ENCODE results near the gene MCU. TPM values are rescaled to one million over a fixed set of nuclear protein-coding genes. Genes with fewer than 3 reads are reported as not detected.
A peak's percentile ranks its signal among the peaks of the same experiment; 100 is the strongest.

MCU gene
- total and polyA plus RNA-seq, 2 donors = 14.7 TPM

DNA sequence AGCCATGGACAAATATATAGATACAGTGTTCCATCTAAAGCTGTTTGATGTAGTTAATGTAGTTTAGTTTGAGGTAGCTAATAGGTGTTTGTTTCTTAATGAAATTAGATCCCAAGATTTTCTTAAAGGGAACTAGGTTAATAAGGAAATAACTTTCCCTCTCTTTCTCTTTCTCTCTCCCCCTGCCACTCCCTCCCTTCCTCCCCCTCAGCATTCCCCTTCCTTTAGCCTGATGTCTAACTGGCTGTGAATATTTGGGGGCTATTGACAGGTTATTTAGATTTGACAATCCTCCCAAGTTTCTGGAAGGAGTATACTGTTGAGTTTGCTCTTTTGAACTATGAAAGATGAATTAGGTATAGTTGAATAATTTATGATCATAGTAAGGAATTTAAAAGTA, 136.4 kb downstream of the MCU start:
- Histone ChIP-seq H3K36me3 (ENCODE audit: control insufficient read depth in 2 of 2, insufficient read depth in 2 of 2, low read length in 1 of 2) (no peaks in the 10 kb centered on the region), H3K4me3 (ENCODE audit: low read length in 2 of 2) (no peak overlapping the region), H3K9me3 (ENCODE audit: control insufficient read depth in 2 of 2, insufficient read depth in 1 of 2, low read length in 1 of 2) (no peaks in the 10 kb centered on the region), H3K4me1 (ENCODE audit: control insufficient read depth in 2 of 2, insufficient read depth in 2 of 2, low read length in 2 of 2) (no peaks in the 10 kb centered on the region), H3K27me3 (ENCODE audit: control insufficient read depth in 2 of 2, insufficient read depth in 1 of 2, low read length in 1 of 2) (no peaks in the 10 kb centered on the region), H3K27ac (ENCODE audit: low read depth in 1 of 2, low read length in 1 of 2) (no peak overlapping the region)
- no peak for DNase-seq (ENCODE audit: low read depth in 6 of 9, low spot score in 9 of 9)

DNA sequence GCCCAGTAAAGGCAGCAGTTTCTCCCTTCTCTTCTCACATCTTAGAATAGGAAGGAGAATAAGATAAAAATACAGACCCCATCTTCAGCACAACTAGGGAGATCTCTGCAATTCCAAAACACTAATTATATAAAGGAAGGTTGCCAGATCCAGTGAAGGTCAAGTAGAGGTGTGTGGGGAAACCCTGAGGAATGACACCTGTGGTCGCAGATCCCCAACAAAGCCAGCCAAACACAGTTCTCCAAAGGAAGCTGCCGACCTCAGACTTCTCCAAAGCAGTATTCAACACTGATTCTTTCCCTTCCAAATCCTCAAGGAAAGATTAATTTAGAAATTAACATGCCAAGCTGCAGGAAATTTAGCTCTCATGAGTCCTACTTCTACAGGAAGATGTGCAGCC, 138.7 kb downstream of the MCU start:
- 91% methylated on average over 2 of the region's 2 CpGs for WGBS
- no peaks in the 10 kb centered on the region for H3K9me3 ChIP-seq (ENCODE audit: control insufficient read depth in 2 of 2, insufficient read depth in 1 of 2, low read length in 1 of 2)
- no peaks in the 10 kb centered on the region for H3K27me3 ChIP-seq (ENCODE audit: control insufficient read depth in 2 of 2, insufficient read depth in 1 of 2, low read length in 1 of 2)
- no peaks in the 10 kb centered on the region for H3K36me3 ChIP-seq (ENCODE audit: control insufficient read depth in 2 of 2, insufficient read depth in 2 of 2, low read length in 1 of 2)
- DNase-seq (ENCODE audit: low read depth in 6 of 9, low spot score in 9 of 9) = no peak
- no peak overlapping the region for H3K27ac ChIP-seq (ENCODE audit: low read depth in 1 of 2, low read length in 1 of 2)
- no peaks in the 10 kb centered on the region for H3K4me1 ChIP-seq (ENCODE audit: control insufficient read depth in 2 of 2, insufficient read depth in 2 of 2, low read length in 2 of 2)
- H3K4me3 ChIP-seq (ENCODE audit: low read length in 2 of 2) = no peak overlapping the region

- Histone ChIP-seq H3K4me1 (ENCODE audit: control insufficient read depth in 2 of 2, insufficient read depth in 2 of 2, low read length in 2 of 2) (no peaks in the 10 kb centered on the region), H3K27me3 (ENCODE audit: control insufficient read depth in 2 of 2, insufficient read depth in 1 of 2, low read length in 1 of 2) (no peaks in the 10 kb centered on the region), H3K27ac (ENCODE audit: low read depth in 1 of 2, low read length in 1 of 2) (no peak overlapping the region), H3K4me3 (ENCODE audit: low read length in 2 of 2) (no peak overlapping the region), H3K9me3 (ENCODE audit: control insufficient read depth in 2 of 2, insufficient read depth in 1 of 2, low read length in 1 of 2) (no peaks in the 10 kb centered on the region), H3K36me3 (ENCODE audit: control insufficient read depth in 2 of 2, insufficient read depth in 2 of 2, low read length in 1 of 2) (no peaks in the 10 kb centered on the region)
- 95% methylated on average over 8 of the region's 8 CpGs for WGBS
- no peak for DNase-seq (ENCODE audit: low read depth in 6 of 9, low spot score in 9 of 9)
Observed at GRCh38 chr10:72831696-72832409, 139.9 kb downstream of the MCU start.

- H3K36me3 ChIP-seq (ENCODE audit: control insufficient read depth in 2 of 2, insufficient read depth in 2 of 2, low read length in 1 of 2) = no peaks in the 10 kb centered on the region
- no peak for DNase-seq (ENCODE audit: low read depth in 6 of 9, low spot score in 9 of 9)
- no peaks in the 10 kb centered on the region for H3K27me3 ChIP-seq (ENCODE audit: control insufficient read depth in 2 of 2, insufficient read depth in 1 of 2, low read length in 1 of 2)
- H3K4me3 ChIP-seq (ENCODE audit: low read length in 2 of 2) = no peak overlapping the region
- no peak overlapping the region for H3K27ac ChIP-seq (ENCODE audit: low read depth in 1 of 2, low read length in 1 of 2)
- no peaks in the 10 kb centered on the region for H3K4me1 ChIP-seq (ENCODE audit: control insufficient read depth in 2 of 2, insufficient read depth in 2 of 2, low read length in 2 of 2)
- no peaks in the 10 kb centered on the region for H3K9me3 ChIP-seq (ENCODE audit: control insufficient read depth in 2 of 2, insufficient read depth in 1 of 2, low read length in 1 of 2)
Observed at GRCh38 chr10:72832701-72833100, 140.8 kb downstream of the MCU start.

DNA sequence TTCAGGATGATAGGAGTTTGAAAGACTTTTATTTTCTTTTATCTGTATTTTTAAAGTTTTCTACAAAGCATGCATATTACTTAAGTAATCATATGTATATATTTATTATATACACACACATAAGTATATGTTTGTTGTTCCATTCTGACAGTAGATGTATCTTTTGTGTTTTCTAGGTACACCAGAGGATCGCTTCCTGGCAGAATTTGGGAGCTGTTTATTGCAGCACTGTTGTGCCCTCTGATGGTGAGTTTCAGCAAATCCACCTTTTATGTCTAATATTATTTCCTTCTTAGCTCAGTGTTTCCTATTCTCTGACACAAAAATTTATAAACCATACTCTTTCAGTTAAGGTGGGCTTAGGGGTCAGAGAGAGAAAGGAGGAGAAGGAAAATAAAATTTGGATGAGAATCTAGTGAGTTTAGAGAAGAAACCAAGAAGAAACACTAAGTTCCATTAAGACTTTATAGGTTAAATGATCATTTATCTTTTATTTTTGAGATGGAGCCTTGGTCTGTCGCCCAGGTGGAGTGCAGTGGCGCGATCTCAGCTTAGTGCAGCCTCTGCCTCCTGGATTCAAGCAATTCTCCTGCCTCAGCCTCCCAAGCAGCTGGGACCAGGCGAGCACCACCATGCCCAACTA, 142.4 kb downstream of the MCU start:
- DNase-seq (ENCODE audit: low read depth in 6 of 9, low spot score in 9 of 9) = peak; percentile 14 to 74 (median 40)
- Histone ChIP-seq H3K27ac (ENCODE audit: low read depth in 1 of 2, low read length in 1 of 2) (no peak overlapping the region), H3K36me3 (ENCODE audit: control insufficient read depth in 2 of 2, insufficient read depth in 2 of 2, low read length in 1 of 2) (no peaks in the 10 kb centered on the region), H3K27me3 (ENCODE audit: control insufficient read depth in 2 of 2, insufficient read depth in 1 of 2, low read length in 1 of 2) (no peaks in the 10 kb centered on the region), H3K4me3 (ENCODE audit: low read length in 2 of 2) (no peak overlapping the region), H3K4me1 (ENCODE audit: control insufficient read depth in 2 of 2, insufficient read depth in 2 of 2, low read length in 2 of 2) (no peaks in the 10 kb centered on the region), H3K9me3 (ENCODE audit: control insufficient read depth in 2 of 2, insufficient read depth in 1 of 2, low read length in 1 of 2) (no peaks in the 10 kb centered on the region)
- 83% methylated on average over 5 of the region's 5 CpGs for WGBS

GRCh38 chr10:72840319-72840718, 148.4 kb downstream of the MCU start:
- no peaks in the 10 kb centered on the region for H3K36me3 ChIP-seq (ENCODE audit: control insufficient read depth in 2 of 2, insufficient read depth in 2 of 2, low read length in 1 of 2)
- DNase-seq (ENCODE audit: low read depth in 6 of 9, low spot score in 9 of 9) = no peak

DNA sequence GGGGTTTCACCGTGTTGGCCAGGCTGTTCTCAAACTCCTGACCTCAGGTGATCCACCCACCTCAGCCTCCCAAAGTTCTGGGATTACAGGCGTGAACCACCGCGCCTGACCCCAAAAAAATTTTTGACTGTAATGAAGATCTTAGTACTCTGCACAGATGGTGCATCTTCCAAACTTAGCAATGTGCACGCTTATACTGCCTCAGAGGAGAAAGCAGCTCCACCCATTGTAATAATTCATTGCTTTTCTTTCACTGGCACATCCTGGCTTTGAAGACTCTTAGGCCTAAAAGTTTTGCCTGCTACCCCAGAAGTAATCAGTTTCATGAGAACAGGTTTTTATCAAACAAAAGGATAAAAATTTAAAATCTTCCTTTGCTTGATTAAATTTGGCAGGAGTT, 149.5 kb downstream of the MCU start:
- no peaks in the 10 kb centered on the region for H3K36me3 ChIP-seq (ENCODE audit: control insufficient read depth in 2 of 2, insufficient read depth in 2 of 2, low read length in 1 of 2)
- WGBS = 78% methylated on average over 5 of the region's 5 CpGs
- DNase-seq (ENCODE audit: low read depth in 6 of 9, low spot score in 9 of 9) = no peak

More at GRCh38 chr10:72840319-72840718, 148.4 kb downstream of the MCU start:
- Histone ChIP-seq H3K27me3 (ENCODE audit: control insufficient read depth in 2 of 2, insufficient read depth in 1 of 2, low read length in 1 of 2) (no peaks in the 10 kb centered on the region), H3K4me1 (ENCODE audit: control insufficient read depth in 2 of 2, insufficient read depth in 2 of 2, low read length in 2 of 2) (no peaks in the 10 kb centered on the region), H3K27ac (ENCODE audit: low read depth in 1 of 2, low read length in 1 of 2) (no peak overlapping the region), H3K9me3 (ENCODE audit: control insufficient read depth in 2 of 2, insufficient read depth in 1 of 2, low read length in 1 of 2) (no peaks in the 10 kb centered on the region), H3K4me3 (ENCODE audit: low read length in 2 of 2) (no peak overlapping the region)

GRCh38 chr10:72842164-72842563, 150.2 kb downstream of the MCU start:
- no peak overlapping the region for H3K27ac ChIP-seq (ENCODE audit: low read depth in 1 of 2, low read length in 1 of 2)
- no peak for DNase-seq (ENCODE audit: low read depth in 6 of 9, low spot score in 9 of 9)
- no peak overlapping the region for H3K4me3 ChIP-seq (ENCODE audit: low read length in 2 of 2)
- no peaks in the 10 kb centered on the region for H3K36me3 ChIP-seq (ENCODE audit: control insufficient read depth in 2 of 2, insufficient read depth in 2 of 2, low read length in 1 of 2)
- H3K27me3 ChIP-seq (ENCODE audit: control insufficient read depth in 2 of 2, insufficient read depth in 1 of 2, low read length in 1 of 2) = no peaks in the 10 kb centered on the region
- H3K9me3 ChIP-seq (ENCODE audit: control insufficient read depth in 2 of 2, insufficient read depth in 1 of 2, low read length in 1 of 2) = no peaks in the 10 kb centered on the region
- no peaks in the 10 kb centered on the region for H3K4me1 ChIP-seq (ENCODE audit: control insufficient read depth in 2 of 2, insufficient read depth in 2 of 2, low read length in 2 of 2)
- WGBS = 100% methylated on average over 2 of the region's 2 CpGs

More for the DNA sequence above, 149.5 kb downstream of the MCU start:
- Histone ChIP-seq H3K4me1 (ENCODE audit: control insufficient read depth in 2 of 2, insufficient read depth in 2 of 2, low read length in 2 of 2) (no peaks in the 10 kb centered on the region), H3K9me3 (ENCODE audit: control insufficient read depth in 2 of 2, insufficient read depth in 1 of 2, low read length in 1 of 2) (no peaks in the 10 kb centered on the region), H3K27me3 (ENCODE audit: control insufficient read depth in 2 of 2, insufficient read depth in 1 of 2, low read length in 1 of 2) (no peaks in the 10 kb centered on the region), H3K4me3 (ENCODE audit: low read length in 2 of 2) (no peak overlapping the region), H3K27ac (ENCODE audit: low read depth in 1 of 2, low read length in 1 of 2) (no peak overlapping the region)

- 91% methylated on average over 7 of the region's 7 CpGs for WGBS
- no peak for DNase-seq (ENCODE audit: low read depth in 6 of 9, low spot score in 9 of 9)
- no peaks in the 10 kb centered on the region for H3K27me3 ChIP-seq (ENCODE audit: control insufficient read depth in 2 of 2, insufficient read depth in 1 of 2, low read length in 1 of 2)
- no peaks in the 10 kb centered on the region for H3K4me1 ChIP-seq (ENCODE audit: control insufficient read depth in 2 of 2, insufficient read depth in 2 of 2, low read length in 2 of 2)
- H3K4me3 ChIP-seq (ENCODE audit: low read length in 2 of 2) = no peak overlapping the region
- no peaks in the 10 kb centered on the region for H3K9me3 ChIP-seq (ENCODE audit: control insufficient read depth in 2 of 2, insufficient read depth in 1 of 2, low read length in 1 of 2)
- H3K36me3 ChIP-seq (ENCODE audit: control insufficient read depth in 2 of 2, insufficient read depth in 2 of 2, low read length in 1 of 2) = no peaks in the 10 kb centered on the region
- no peak overlapping the region for H3K27ac ChIP-seq (ENCODE audit: low read depth in 1 of 2, low read length in 1 of 2)
Observed at GRCh38 chr10:72846238-72846637, 154.3 kb downstream of the MCU start.

Measured in thymus (tissue), 11 donors.